Fibroblast of peridontal ligament (primary cell): ENCODE results near the gene MYOG.

Experiments used
- DNase-seq: peaks from one replicate; pipeline ENCODE4 v3.0.0-alpha.2; 2010; ENCODE audit errors: extremely low read depth

The MYOG gene

DNA sequence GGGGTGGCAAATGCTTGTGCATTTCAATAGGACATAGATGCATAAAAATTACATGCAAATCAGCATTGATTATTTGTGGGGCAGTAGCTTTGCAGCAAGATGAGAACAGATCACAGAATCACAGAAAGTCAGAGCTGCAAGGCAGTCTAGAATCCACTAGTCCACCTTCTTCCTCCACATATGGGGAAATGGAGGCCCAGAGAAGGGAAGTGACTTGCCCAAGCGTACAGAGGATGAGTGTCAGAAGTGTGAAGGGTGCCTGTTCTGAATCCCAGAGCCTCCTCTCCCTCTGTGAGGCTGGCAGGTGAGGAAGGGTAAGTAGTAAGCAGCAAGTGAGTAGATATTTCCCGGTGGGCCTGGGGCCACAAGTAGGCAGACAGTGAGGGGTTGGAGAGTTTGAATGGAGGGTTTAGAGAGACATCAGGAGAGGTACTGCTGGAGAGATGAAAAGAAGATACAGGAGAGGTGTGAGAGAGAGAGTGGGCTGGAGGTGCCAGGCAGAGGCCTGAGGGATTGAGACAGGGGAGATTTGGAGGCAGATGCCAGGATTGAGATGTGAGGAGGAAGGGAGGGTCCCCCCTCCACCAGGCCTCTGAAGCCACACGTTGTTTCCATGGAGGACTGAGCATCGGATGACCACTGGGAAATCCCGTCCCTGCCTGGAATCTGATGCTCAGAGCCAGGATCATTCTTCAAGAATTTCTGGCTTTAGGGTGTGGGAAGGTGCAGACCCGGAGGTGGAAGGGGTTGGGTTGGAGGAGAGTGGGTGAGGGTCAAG, 4.8 kb upstream of the MYOG start:
- DNase-seq: no peak

DNA sequence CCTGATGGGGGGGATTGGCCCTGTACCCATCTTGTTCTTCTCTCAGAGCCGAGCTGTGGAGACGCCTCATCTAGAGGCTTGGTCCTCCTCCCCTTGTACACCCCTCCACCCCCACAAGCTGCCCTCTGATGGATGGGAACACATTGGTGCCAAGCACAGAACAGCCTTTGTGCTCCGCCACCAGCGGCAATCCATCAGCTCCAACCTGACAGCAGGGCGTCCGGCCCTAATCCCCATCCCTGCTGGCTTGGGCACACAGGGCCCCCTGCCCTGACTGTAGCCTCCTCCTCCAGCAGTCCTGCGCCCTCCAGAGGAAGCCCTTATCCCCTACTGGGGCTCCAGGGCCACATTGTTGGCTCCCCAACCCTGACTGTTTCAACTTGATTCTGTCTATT, 3.8 kb upstream of the MYOG start:
- DNase-seq: no peak

- no peak for DNase-seq
Measured at GRCh38 chr1:203089001-203089650, 3.3 kb upstream of the MYOG start.

- DNase-seq: no peak
Measured at GRCh38 chr1:203088441-203088840, 2.6 kb upstream of the MYOG start.

GRCh38 chr1:203086992-203087763, 1.4 kb upstream of the MYOG start:
- no peak for DNase-seq

GRCh38 chr1:203084588-203085527, 954 bp downstream of the MYOG start:
- no peak for DNase-seq

GRCh38 chr1:203083463-203083921, 2.3 kb downstream of the MYOG start:
- no peak for DNase-seq

GRCh38 chr1:203082571-203083462, 3.0 kb downstream of the MYOG start:
- no peak for DNase-seq

DNA sequence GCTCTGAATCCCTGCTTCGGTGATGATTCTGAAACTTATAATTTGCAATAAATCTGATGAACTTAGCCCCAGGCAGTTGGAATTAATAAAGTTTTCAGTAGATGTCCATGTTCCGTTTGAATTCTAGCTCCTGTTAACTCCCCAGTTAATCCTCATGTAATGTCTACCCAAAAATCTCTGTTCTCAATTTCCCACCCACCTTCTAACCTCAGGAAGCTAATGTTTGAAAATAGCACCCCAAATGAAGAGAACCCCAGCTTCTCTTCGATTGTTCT, 3.6 kb downstream of the MYOG start:
- no peak for DNase-seq

DNA sequence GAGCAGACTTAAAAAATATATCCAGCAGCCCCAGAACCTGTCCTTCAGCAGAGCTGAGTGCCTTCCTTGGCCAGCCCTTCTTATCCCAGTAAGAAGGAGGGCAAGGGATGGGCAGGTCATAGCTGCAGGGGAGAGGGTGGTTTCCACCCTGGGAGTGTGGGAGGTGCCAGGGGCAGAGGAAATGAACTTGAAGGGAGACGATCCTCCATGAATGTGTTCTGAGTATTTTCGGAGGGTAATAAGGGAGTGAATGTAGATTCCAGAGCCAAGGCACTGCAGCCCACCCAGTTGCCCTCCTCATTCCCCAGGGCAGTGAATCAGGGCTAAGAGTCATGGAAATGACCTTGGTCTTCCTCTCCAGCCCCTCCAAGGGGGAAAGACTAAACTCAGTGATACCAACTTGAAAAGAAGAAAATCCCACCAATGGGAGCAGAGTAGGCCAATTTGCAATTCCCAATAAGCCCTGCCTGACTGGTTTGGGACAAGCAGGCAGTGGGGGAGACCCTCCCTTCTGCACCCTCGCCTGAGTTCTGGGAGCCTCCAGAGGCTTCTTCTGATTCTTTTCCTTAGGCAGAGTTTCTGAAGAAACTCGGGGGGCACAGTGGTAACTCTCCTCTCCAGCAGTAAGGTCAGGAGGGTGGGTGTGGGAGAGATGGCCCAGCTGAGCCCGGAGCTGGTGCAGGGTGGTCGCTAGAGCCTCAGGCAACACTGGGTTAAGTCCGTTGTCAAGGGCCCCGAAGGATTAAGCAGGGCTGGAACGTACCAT, 4.2 kb downstream of the MYOG start:
- DNase-seq: no peak

DNA sequence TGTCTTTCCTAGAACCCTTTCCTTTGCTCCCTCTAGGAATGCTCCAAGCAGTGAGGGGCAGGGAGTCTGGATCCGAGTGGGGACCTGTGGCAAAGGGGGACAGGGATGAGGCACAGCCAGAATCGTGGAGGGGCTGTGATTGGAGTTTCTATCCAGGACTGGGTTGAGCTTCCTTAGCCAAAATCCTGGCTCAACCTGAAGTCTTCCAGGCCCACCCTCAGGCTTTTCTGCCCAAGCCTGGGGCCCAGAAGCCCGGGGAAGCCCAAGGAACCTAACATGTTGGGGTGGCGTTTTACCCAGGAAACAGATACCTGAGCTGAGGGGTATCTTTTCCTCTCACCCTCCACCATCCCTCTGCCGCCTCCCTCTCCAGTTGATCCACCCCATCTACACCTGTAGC, 5.4 kb downstream of the MYOG start:
- DNase-seq: no peak

DNA sequence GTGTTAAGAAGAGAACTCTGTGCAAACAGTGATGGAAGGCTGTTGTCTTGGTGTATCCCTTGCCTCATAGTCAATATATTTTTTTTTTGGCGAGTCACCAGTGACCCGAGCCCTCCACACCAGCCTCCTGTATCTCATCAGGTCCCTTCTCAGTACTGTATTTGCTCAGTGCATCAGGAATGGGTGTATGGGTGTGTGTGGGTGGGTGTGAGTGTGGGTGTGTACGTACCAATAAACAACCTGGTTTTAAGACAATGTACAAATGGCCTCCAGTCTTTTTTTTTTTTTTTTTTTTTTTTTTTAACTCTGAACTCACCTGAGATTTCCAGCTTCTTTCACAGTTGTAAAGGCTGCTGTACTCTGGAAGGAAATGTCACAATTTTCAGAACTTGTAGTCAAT, 7.3 kb downstream of the MYOG start:
- DNase-seq: no peak

DNA sequence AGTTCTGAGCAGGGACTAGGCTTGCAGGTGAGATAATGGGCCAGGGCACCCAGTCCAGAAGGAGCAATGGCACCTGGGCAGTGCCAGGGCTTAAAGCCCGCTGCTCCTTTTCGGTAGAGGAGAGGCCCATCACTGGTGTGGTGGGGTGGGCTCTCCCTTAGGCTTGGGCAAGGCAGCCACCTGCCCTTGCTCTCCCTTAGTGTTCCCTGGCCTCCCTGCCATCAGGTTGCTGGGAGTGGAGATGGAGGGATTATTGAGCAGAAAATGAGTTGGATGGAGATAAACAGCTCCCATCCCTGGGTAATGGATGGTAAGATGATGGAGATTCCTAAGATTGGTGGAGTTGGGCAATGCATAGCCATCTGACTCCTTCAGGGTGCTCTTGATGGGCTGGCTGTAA, 7.9 kb downstream of the MYOG start:
- DNase-seq: no peak

GRCh38 chr1:203077367-203077766, 8.4 kb downstream of the MYOG start:
- DNase-seq: no peak

DNA sequence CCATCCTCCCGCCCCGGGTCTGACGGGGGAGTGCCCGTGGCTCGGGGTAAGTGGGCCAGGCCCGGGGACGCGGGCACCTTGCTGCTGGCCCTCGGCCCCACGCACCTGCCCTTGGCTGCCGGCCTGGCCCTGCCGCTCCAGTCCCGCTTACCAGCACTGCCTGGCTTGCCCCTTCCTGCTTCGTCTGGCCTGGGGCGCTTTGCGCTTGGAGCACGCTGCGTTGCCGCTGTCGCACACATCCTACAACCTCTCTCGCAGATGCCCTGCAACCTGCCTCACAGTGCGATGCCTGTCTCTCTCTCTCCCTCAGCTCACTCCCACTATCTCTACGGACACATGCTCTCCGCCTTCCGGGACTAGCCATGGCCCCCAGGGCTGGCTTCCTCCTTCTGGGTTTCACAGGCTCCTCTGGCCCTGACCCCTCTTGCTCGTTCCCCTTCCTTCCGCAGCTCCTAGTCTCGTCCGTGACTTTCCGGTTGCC, 9.7 kb downstream of the MYOG start:
- no peak for DNase-seq

- DNase-seq: no peak
Measured at GRCh38 chr1:203075236-203076030, 10.4 kb downstream of the MYOG start.

GRCh38 chr1:203074610-203075009, 11.2 kb downstream of the MYOG start:
- DNase-seq: no peak

DNA sequence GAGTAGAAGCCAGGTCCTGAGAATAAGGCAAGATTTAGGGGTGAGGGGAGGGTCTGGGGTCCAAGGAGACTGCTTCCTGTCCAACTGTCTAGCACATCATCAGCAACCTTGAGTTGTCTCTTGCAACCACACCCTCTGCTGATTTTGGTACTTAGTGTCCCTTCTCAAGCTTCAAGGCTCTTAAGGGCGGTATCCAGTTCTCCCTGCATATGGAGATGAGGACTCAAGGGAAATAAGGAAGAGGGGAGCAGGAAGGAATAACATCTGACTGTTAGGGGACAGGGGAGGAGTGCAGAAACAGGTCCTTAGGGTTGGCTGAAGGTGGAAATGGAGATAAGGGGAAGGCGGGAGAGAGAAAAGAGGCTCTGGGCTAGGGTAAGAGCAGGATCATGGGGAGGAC, 12.3 kb downstream of the MYOG start:
- DNase-seq: no peak

GRCh38 chr1:203072911-203073310, 12.9 kb downstream of the MYOG start:
- peak; percentile 61 for DNase-seq
